Activated T-helper 9 cell treated with anti-CD3 and anti-CD28 coated beads, Interleukin-2, amount 50 U/mL, for 16 hours (primary cell): ENCODE data around the gene GCN1.

Experiments used
- DNase-seq: peaks from one replicate; pipeline ENCODE4 v3.0.0-alpha.2; 2020; ENCODE audit warnings: low read depth

Gene GCN1

DNA sequence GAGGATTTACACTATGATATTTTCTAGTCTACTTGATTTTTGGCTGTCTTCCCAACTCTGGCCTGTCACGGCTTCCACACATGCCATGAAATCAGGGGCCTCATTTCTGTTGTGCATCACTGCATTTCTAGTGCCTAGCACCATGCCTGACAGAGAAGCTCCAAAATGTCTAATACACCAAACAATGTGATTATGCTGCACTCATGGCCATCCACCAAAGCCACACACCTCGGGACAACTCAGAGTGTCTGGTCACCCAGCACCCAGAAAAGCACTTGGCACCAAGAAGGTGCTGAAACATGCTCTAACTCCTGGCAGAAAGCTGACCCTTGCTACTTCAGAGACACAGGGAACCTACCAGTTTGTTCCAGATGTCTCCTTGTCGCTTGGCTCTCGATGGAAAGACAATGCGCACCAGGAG lies 11.3 kb downstream of the GCN1 start:
- DNase-seq = no peak

DNA sequence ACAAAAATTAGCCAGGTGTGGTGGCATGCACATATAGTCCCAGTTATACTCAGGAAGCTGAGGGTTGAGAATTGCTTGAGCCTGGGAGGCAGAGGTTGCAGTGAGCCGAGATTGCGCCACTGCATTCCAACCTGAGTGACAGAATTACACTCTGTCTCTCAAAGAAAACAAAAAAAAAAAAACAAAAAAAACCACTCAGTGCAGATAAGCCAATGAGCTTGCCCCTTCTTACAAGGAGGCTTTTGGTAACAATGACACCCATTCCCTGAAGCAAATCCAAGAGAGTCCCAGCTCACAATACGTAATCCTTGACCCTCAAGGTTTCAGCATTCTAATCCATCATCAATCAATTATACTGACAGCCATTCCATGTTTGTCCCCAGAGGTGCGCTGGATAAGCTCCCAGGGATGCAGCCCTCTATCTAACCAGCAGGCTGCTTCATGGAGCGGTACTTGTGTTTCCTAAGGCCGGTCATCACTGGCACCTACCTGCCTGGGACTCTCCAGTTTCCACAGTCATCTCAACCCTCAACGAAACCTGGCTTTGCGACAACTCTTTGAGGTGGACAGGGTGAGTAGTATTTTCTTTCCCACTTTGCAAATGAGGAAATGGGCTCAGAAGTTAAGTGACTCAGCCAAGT lies 12.4 kb downstream of the GCN1 start:
- no peak for DNase-seq

DNA sequence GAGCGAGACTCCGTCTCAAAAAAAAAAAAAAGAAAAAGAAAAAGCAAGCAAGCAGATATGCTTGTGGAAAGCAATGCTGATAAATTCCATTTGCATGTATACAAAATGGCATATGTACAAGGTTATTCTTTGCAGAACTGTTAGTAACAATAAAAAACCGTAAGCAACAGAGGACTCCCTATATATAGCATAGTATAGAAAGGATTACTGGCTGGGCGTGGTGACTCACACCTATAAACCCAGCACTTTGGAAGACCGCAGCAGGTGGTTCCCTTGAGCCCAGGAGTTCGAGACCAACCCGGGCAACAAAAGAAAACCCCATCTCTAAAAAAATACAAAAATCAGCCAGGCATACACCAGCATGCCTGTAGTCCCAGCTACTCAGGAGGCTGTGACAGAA lies 13.5 kb downstream of the GCN1 start:
- no peak for DNase-seq

DNA sequence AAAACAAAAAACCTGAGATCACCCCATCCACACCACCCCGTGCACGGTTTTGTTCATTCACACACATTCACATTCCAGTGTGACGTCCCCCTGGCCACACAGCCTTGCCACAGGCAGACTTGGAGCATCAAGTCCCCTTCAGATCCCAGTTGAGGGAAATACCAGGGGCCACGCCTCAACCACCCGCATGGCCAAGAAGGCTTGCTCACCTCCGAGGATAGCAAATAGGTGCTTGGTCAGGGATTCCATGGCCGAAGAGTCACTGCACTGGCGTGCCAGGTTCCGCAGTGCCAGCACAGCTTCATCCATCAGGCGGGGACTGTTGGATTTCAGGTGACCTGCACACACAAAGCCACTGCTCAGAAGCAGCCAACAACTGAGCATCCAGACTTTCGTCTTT lies 19.0 kb downstream of the GCN1 start:
- DNase-seq = no peak

GRCh38 chr12:120175062-120175461 lies 19.5 kb downstream of the GCN1 start:
- DNase-seq = no peak

- no peak for DNase-seq
These were observed 22.5 kb downstream of the GCN1 start for GRCh38 chr12:120172053-120172452.

DNA sequence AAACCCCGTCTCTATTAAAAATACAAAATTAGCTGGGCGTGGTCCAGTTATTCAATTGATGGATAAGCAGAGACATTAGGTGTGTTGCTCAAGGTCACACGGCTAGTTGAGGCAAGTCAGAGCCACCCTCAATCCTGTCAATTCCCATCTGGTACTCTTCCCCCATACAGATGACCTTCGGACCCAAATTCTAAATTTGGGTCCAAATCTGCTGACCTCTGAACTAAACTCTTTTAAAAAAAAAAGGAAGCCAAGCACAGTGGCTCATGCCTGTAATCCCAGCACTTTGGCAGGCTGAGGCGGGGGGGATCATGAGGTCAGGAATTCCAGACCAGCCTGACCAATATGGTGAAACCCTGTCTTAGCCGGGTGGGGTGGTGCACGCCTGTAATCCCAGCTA lies 23.9 kb downstream of the GCN1 start:
- no peak for DNase-seq

GRCh38 chr12:120169946-120170345 lies 24.6 kb downstream of the GCN1 start:
- no peak for DNase-seq

DNA sequence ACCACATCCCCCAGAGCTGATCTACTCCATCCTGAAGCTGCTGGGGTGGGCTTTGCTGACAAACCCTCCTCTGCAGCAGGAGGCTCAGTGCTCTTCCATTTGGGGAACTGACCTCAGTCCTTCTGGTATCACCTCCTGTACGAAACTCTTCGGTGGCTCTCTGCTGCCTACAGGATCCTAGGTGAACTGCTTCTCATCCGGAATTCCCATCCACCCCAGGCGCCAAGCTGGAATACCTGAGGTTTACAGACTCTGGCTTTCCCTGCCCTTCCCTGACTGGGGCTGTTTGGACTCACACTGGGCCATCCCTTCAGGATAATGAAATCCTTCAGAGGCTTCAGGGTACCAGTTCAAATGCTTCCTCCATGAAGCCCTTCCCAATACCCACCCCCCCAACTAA lies 26.2 kb downstream of the GCN1 start:
- DNase-seq = no peak

- no peak for DNase-seq
These were observed 26.9 kb downstream of the GCN1 start for GRCh38 chr12:120167529-120168095.

DNA sequence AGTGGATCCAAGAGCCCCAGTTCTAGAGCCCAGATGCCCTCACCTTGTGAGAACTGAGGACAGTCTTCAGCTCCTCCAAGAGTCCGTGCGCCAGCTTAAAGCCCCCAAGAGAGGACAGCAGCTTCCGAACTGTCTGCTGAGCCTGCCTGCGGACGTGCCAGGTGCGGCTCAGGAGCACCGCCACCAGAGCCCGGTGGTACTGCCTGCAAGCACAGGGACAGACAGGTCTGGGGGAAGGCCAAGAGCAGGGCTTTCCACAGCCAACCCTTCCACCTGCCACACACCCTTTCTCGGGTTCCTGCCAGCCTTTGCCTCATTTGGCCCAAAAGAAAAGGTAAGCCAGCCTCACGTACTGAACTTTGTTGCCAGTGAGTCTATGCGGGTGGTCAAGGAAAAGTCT lies 30.2 kb downstream of the GCN1 start:
- no peak for DNase-seq

GRCh38 chr12:120162763-120163162 lies 31.8 kb downstream of the GCN1 start:
- DNase-seq = no peak

DNA sequence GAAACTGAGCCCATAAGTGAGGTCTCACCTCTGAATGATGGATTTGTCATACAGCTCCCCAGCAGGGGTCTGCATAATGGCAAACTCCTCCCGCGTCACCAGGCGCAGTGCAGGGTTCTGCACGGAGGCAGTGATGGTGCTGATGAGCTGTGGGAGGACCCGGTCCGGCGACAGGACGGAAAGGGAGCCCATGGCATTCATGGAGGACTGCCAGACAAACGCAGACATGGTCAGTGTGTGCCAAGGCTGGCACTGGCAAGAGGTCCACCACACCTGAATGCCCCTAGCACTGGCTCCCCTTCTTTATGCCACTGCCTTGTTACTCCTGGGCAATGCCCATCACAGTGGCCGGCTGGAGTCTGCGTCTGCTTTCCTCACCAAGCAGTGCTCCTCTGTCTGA lies 32.7 kb downstream of the GCN1 start:
- DNase-seq = no peak

GRCh38 chr12:120159509-120160237 lies 34.8 kb downstream of the GCN1 start:
- DNase-seq = no peak

- DNase-seq = no peak
These were observed 36.2 kb downstream of the GCN1 start for GRCh38 chr12:120158351-120158750.

GRCh38 chr12:120157678-120158077 lies 36.8 kb downstream of the GCN1 start:
- no peak for DNase-seq

DNA sequence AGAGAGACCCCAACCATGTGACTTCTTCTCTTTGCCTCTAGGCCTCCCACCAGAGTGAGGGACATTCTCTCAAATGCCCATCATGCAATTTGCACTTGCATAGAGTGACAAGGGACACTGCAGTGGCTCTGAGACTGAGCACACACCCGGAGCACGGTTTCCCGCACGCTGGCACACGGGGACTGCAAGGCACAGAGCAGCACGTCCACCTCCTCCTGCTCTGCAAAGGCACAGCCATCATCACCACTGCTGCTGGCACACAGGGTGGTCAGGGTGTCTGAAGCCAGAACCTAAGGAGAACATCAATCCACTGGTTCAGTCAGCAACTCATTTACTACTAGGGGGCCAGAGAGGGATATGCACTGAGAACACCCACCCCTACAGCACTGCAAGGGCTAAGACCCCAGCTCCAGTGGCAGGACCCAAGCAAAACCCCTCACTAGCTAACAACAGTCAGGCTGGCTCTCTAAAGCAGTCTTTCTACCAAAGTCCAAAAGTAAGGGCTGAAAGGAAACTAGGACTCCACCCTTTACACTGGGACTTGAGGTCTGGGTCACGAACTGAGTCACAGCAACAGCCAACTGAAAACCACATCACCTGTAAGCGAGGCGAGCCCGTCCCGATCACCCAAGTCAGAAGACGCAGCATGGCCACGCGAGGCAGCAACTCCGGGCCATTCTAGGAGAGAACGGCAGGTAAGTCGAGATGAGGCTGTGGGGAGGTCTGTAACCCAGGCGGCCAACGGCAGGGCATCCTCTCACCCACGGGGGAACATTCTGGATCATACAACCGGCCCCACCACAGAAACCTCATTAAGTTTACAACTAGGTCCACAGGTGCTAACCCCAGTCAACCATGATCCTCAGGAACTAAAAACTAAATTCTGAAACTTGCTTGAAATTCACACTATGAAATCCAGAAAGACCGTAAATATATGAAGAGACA lies 37.9 kb downstream of the GCN1 start:
- no peak for DNase-seq

DNA sequence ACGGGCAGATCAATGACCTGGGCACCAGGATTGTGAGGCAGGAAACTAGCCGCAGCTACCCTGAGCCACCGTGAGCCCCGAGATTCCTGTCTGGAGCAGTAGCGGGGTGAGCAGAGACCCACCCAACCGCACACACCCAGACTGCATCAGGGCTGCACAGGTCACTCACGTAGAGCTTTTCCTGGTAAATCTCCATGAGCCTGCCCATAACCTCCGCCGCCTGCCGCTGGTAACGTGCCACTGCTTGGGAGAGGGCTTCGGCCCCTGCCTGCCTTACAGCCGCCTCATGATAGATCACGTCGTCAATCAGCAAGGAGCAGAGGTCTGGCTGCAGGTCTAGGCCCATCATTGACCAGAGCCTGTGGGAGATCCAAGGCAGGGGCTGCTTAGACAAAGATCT lies 39.4 kb downstream of the GCN1 start:
- no peak for DNase-seq

- no peak for DNase-seq
These were observed 43.5 kb downstream of the GCN1 start for GRCh38 chr12:120150919-120151525.

DNA sequence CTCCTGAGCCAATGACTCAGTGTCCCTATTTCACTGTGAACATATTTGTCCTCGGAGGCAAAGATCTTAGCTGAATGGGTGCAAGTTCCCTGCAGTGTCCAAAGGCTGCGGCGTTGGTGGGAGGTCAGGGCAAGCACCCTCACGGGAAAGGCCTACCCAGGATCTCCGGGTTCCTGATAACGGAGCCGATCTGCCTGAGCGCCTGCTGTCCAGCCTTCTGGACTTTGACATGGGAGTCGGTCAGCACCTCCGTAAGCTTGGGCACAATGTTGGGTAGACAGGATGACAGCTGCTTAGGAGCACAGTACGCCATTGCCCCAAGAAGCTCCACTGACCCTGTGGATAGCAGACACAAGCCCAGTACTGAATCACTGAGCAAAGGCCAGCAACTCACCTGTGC lies 46.5 kb downstream of the GCN1 start:
- no peak for DNase-seq

DNA sequence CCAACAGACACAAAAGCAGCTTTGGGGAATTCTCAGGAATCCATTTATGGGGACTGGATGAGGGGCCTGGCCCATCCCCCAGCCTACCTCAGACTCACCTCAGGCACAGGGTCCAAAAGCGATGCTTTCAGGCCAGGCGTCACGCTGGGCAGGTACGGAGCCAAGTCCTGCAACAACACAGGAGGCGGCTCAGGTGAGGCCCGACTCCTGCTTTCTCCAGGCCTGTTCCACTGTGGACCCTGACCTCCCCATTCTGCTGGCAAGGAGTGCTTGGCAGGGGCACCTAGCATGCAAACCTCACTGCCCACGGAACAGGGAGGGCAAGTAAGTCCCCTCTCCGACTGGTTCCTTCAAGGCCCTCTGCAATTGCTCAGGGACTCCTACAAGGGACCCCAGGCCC lies 49.4 kb downstream of the GCN1 start:
- DNase-seq = no peak

DNA sequence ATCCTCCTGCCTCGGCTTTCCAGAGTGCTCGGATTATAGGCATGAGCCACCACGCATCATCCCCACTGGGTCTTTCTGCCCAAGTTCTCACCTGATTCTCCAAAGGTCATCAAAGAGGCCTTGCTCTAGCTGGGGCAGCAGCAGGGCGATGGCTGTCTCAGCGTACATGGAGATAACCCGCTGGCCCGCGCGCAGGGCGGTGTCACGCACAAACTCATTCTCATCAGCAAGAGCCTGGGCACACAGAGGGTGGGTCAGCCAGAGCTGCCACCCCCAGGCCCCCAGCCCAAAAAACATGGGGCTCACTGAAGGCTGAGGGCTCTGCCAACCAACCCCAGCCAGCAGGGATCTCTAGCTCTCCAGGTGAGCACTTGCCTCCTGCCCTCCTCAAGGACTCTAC lies 50.3 kb downstream of the GCN1 start:
- no peak for DNase-seq
